C4-2B (cell line): Measurements from ENCODE around the gene DMPK.

Experiments
- H3K27ac ChIP-seq: fragments of 450-650 bp; 2 replicates; pipeline ENCODE4 v1.5.1; 2017
- CTCF ChIP-seq: fragments of 450-650 bp; conservative IDR thresholded peaks from 2 replicates; pipeline ENCODE4 v1.5.1; 2017; ENCODE audit warnings: mild to moderate bottlenecking
- ZFX ChIP-seq: fragments of 450-650 bp; IDR thresholded peaks from 2 replicates; pipeline ENCODE4 v1.6.1; 2017

DMPK gene

GRCh38 chr19:45824531-45825262, 42.4 kb upstream of the DMPK start:
- TF ChIP-seq ZFX (no peak), CTCF (no peak)
- H3K27ac ChIP-seq, result no peak overlapping the region

GRCh38 chr19:45824041-45824471, 41.8 kb upstream of the DMPK start:
- TF ChIP-seq CTCF, result no peak
- TF ChIP-seq ZFX, result no peak
- H3K27ac ChIP-seq, result no peak overlapping the region

- TF ChIP-seq CTCF (no peak), ZFX (no peak)
- no peak overlapping the region for H3K27ac ChIP-seq
These were observed 40.9 kb upstream of the DMPK start for GRCh38 chr19:45823182-45823581.

GRCh38 chr19:45822716-45823115, 40.4 kb upstream of the DMPK start:
- no peak overlapping the region for H3K27ac ChIP-seq
- TF ChIP-seq ZFX, result no peak
- TF ChIP-seq CTCF, result no peak

- no peak overlapping the region for H3K27ac ChIP-seq
- no peak for TF ChIP-seq CTCF
These were observed 39.3 kb upstream of the DMPK start for GRCh38 chr19:45821570-45821969.

DNA sequence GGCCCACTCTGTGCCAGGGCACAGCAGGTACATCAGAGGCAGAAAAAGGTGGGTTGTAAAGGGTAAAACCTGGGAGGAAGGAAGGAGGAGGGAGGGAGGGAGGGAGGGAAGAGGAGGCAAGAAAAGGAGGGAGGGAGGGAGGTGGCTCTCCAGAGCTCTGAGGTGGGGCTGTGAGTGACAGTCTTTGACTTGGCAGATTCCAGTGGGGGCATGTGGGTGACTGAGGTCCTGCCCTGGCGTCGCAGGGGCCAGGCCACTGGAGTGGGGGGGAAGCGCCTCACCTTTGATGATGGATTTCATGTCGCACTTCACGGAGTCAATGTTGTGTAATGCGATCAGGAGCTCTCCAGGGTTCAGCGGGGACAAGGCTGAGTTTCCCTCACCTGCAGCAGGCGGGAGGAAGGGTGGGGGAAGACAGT, 38.8 kb upstream of the DMPK start:
- no peak for TF ChIP-seq CTCF
- TF ChIP-seq ZFX, result no peak
- no peak overlapping the region for H3K27ac ChIP-seq

GRCh38 chr19:45820413-45821102, 38.3 kb upstream of the DMPK start:
- TF ChIP-seq ZFX, result no peak
- TF ChIP-seq CTCF, result no peak
- H3K27ac ChIP-seq, result no peak overlapping the region
